ENCODE data around the gene CDK5RAP2. TPM values are rescaled to one million over a fixed set of nuclear protein-coding genes. Genes with fewer than 3 reads are reported as not detected.

Gene CDK5RAP2
- total RNA-seq, 4 donors from 2014 or later = 57.4 to 86.3 (median 70.3) TPM

GRCh38 chr9:120626512-120626911, 46.5 kb upstream of the CDK5RAP2 start:
- H3K4me1 ChIP-seq = no peaks in the 10 kb centered on the region
- no peak for ATAC-seq
- H3K27ac ChIP-seq = no peak overlapping the region
- H3K27me3 ChIP-seq = no peaks in the 10 kb centered on the region
- in situ Hi-C loops (cut with MboI; ENCODE audit: low sequenced_read_pairs in 4 of 4) (no loop called here), intact Hi-C loops (cut with DNase I; ENCODE audit: low total_unique reads) (loop anchor here (10.0 kb wide), 1 partner anchor 428 kb away; the partner anchor contains the start of gene C5)
- H3K36me3 ChIP-seq = no peaks in the 10 kb centered on the region
- no peak for DNase-seq
- no peak for TF ChIP-seq POLR2A (IDR thresholded peaks at IDR 0.05)
- TF ChIP-seq CTCF (IDR thresholded peaks at IDR 0.05 in 4 of 5, conservative IDR thresholded peaks at IDR 0.05 in 1 of 5) = no peak
- H3K9me3 ChIP-seq = no peaks in the 10 kb centered on the region
- H3K4me3 ChIP-seq = no peak overlapping the region

- no peak overlapping the region for H3K4me3 ChIP-seq
- no peaks in the 10 kb centered on the region for H3K9me3 ChIP-seq
- ATAC-seq (no peak), DNase-seq (no peak)
- no peaks in the 10 kb centered on the region for H3K36me3 ChIP-seq
- no peaks in the 10 kb centered on the region for H3K27me3 ChIP-seq
- TF ChIP-seq POLR2A (IDR thresholded peaks at IDR 0.05) = no peak
- no peak for TF ChIP-seq CTCF (IDR thresholded peaks at IDR 0.05 in 4 of 5, conservative IDR thresholded peaks at IDR 0.05 in 1 of 5)
- H3K27ac ChIP-seq = no peak overlapping the region
- in situ Hi-C loops (cut with MboI; ENCODE audit: low sequenced_read_pairs in 4 of 4) (no loop called here), intact Hi-C loops (cut with DNase I; ENCODE audit: low total_unique reads) (loop anchor here (10.0 kb wide), 1 partner anchor 430 kb away; the partner anchor contains the start of gene C5)
- no peaks in the 10 kb centered on the region for H3K4me1 ChIP-seq
Observed at GRCh38 chr9:120625222-120625621, 45.3 kb upstream of the CDK5RAP2 start.

- Histone ChIP-seq H3K27ac (no peak overlapping the region), H3K4me3 (no peak overlapping the region), H3K27me3 (no peaks in the 10 kb centered on the region), H3K36me3 (no peaks in the 10 kb centered on the region), H3K4me1 (no peaks in the 10 kb centered on the region), H3K9me3 (no peaks in the 10 kb centered on the region)
- in situ Hi-C loops (cut with MboI; ENCODE audit: low sequenced_read_pairs in 4 of 4) (no loop called here), intact Hi-C loops (cut with DNase I; ENCODE audit: low total_unique reads) (loop anchor here (10.0 kb wide), 1 partner anchor 432 kb away; the partner anchor contains the start of gene C5)
- ATAC-seq (no peak), DNase-seq (no peak)
- TF ChIP-seq CTCF (IDR thresholded peaks at IDR 0.05 in 4 of 5, conservative IDR thresholded peaks at IDR 0.05 in 1 of 5) (no peak), POLR2A (IDR thresholded peaks at IDR 0.05) (no peak)
Observed at GRCh38 chr9:120622790-120623189, 42.8 kb upstream of the CDK5RAP2 start.

GRCh38 chr9:120621941-120622340, 42.0 kb upstream of the CDK5RAP2 start:
- Histone ChIP-seq H3K36me3 (no peaks in the 10 kb centered on the region), H3K27me3 (no peaks in the 10 kb centered on the region), H3K4me1 (no peaks in the 10 kb centered on the region), H3K4me3 (no peak overlapping the region), H3K27ac (no peak overlapping the region), H3K9me3 (no peaks in the 10 kb centered on the region)
- DNase-seq (no peak), ATAC-seq (no peak)
- in situ Hi-C loops (cut with MboI; ENCODE audit: low sequenced_read_pairs in 4 of 4) (no loop called here), intact Hi-C loops (cut with DNase I; ENCODE audit: low total_unique reads) (loop anchor here (10.0 kb wide), 1 partner anchor 433 kb away; the partner anchor contains the start of gene C5)
- TF ChIP-seq CTCF (IDR thresholded peaks at IDR 0.05 in 4 of 5, conservative IDR thresholded peaks at IDR 0.05 in 1 of 5) (no peak), POLR2A (IDR thresholded peaks at IDR 0.05) (no peak)
